Psoas muscle (tissue), 8 donors: ENCODE measurements around the gene KLHL29. TPM values are rescaled to one million over a fixed set of nuclear protein-coding genes. Genes with fewer than 3 reads are reported as not detected.

ENCODE experiments used
- ATAC-seq, 4 donors: fragments of 200-7000 bp; cut with Tn5 transposase; one replicate each; pipeline ENCODE4 v1.9.1; 2020; ENCODE audit warnings: moderate library complexity in 3 of 4, mild to moderate bottlenecking in 2 of 4
- DNase-seq, 2 donors: peaks; one replicate each; pipeline ENCODE4 v3.0.0-alpha.2; 2020
- H3K27ac ChIP-seq: fragments of 200-600 bp; one replicate; pipeline ENCODE4 v1.8.0; 2022
- H3K27me3 ChIP-seq, 3 donors: fragments of 200-600 bp in 1 of 3; one replicate each; pipeline versions ENCODE4 v1.6.1 to v1.8.0; 2013 to 2022; ENCODE audit warnings: low read length in 2 of 3, mild to moderate bottlenecking in 2 of 3, moderate library complexity in 1 of 3; ENCODE audit not compliant: insufficient read depth in 3 of 3
- H3K36me3 ChIP-seq, 2 donors: fragments of 200-600 bp in 1 of 2; one replicate each; pipeline versions ENCODE4 v1.6.1 to v1.8.0; 2013 to 2022; ENCODE audit warnings: low read depth in 1 of 2, mild to moderate bottlenecking in 1 of 2, moderate library complexity in 1 of 2; ENCODE audit not compliant: insufficient read depth in 1 of 2
- H3K4me1 ChIP-seq: fragments of 200-600 bp; one replicate; pipeline ENCODE4 v1.8.0; 2022
- H3K4me3 ChIP-seq: fragments of 200-600 bp; one replicate; pipeline ENCODE4 v1.8.0; 2022; ENCODE audit warnings: mild to moderate bottlenecking
- H3K9me3 ChIP-seq: fragments of 200-600 bp; one replicate; pipeline ENCODE4 v1.8.0; 2022
- CTCF ChIP-seq: fragments of 200-600 bp; IDR thresholded peaks from one replicate; pipeline ENCODE4 v1.8.0; 2022; ENCODE audit warnings: antibody characterized with exemption
- WGBS, 3 donors: extraction: QIAGEN DNeasy Blood & Tissue Kit; methylation state at CpG; one replicate each; pipeline versions ENCODE4 v1.1.6 to v1.1.7; 2013; 5-methylcytosine and 5-hydroxymethylcytosine counted together
- intact Hi-C, 2 donors: fragments of 100-400 bp; cut with DNase I; formaldehyde crosslinking; loops; one replicate each; pipeline versions ENCODE4 v1.11.0 to v1.14.2; 2022
- polyA plus RNA-seq, 3 donors: library from polyadenylated mRNA; stranded (reverse); fragments of 200-250 nt; gene quantifications; one replicate each; pipeline ENCODE4 v1.2.3, GENCODE V29; 2013
- total RNA-seq, 4 donors: library from RNA; stranded (reverse); fragmentation: NEBNext Ultra II Directional in 2 of 4; extraction: Animal tissue kit (Norgen Biotek cat#: 25700) in 2 of 4; gene quantifications; one replicate each; pipeline versions ENCODE4 v1.2.1 to v1.2.4, GENCODE V29; 2021 to 2023
- donor health status: healthy with polysubstance abuse.
- donor health status: DM: no; HTN: no; CAD: no; lungs with moderate emphysema.
- donor health status: Bipolar disorder and iron deficiency.
- donor health status: healthy.
- donor health status: DM: yes; HTN: yes; CAD: no.
- donor health status: DM: no; HTN: no; CAD: no.
- donor health status: DM: no; HTN: no; CAD: no.
- donor health status: DM: yes; HTN: yes; CAD: no.

KLHL29 gene
- total and polyA plus RNA-seq, 7 donors, result 4.4 to 14.1 (median 6.8) TPM

- peaks cover 0 to 32% of the 10 kb centered on the region in 2 donors for H3K36me3 ChIP-seq
- ATAC-seq (no peak), DNase-seq (no peak)
- no peak overlapping the region for H3K4me3 ChIP-seq
- no peak for TF ChIP-seq CTCF
- no peaks in the 10 kb centered on the region for H3K9me3 ChIP-seq
- intact Hi-C loops, result loop anchor here in 1 of 2 donors (5.0 kb wide), 1 partner anchor 123 kb away; no protein-coding TSS in a partner anchor
- H3K4me1 ChIP-seq, result peaks cover 6% of the 10 kb centered on the region
- no peaks in the 10 kb centered on the region for H3K27me3 ChIP-seq
- WGBS, 3 donors, result 88 to 91% (median 88%) methylated on average over 6 of the region's 6 CpGs
- no peak overlapping the region for H3K27ac ChIP-seq
Observed at GRCh38 chr2:23639406-23639982, 254.5 kb downstream of the KLHL29 start.

GRCh38 chr2:23640711-23641110 is 255.7 kb downstream of the KLHL29 start:
- Histone ChIP-seq H3K27ac (no peak overlapping the region), H3K27me3 (no peaks in the 10 kb centered on the region), H3K4me1 (peaks cover 6% of the 10 kb centered on the region), H3K9me3 (no peaks in the 10 kb centered on the region), H3K36me3 (peaks cover 0 to 32% of the 10 kb centered on the region in 2 donors), H3K4me3 (no peak overlapping the region)
- no peak for TF ChIP-seq CTCF
- DNase-seq, result no peak
- ATAC-seq, result no peak
- intact Hi-C loops, result no loop called here
- 96 to 99% (median 98%) methylated on average over 9 of the region's 9 CpGs for WGBS, 3 donors

- no peaks in the 10 kb centered on the region for H3K4me1 ChIP-seq
- no peak overlapping the region for H3K4me3 ChIP-seq
- DNase-seq, result no peak
- H3K36me3 ChIP-seq, result peaks cover 0 to 32% of the 10 kb centered on the region in 2 donors
- no peak overlapping the region for H3K27ac ChIP-seq
- H3K27me3 ChIP-seq, result no peaks in the 10 kb centered on the region
- no peak for TF ChIP-seq CTCF
- intact Hi-C loops, result no loop called here
- H3K9me3 ChIP-seq, result no peaks in the 10 kb centered on the region
- ATAC-seq, result no peak
- WGBS, 3 donors, result 95 to 98% (median 98%) methylated on average over 19 to 24 of the region's 24 CpGs
Observed at GRCh38 chr2:23642516-23642915, 257.5 kb downstream of the KLHL29 start.

- no peak for TF ChIP-seq CTCF
- no peaks in the 10 kb centered on the region for H3K27me3 ChIP-seq
- DNase-seq, result no peak
- intact Hi-C loops, result no loop called here
- ATAC-seq, result no peak
- 48 to 50% (median 49%) methylated on average over 10 of the region's 10 CpGs for WGBS, 3 donors
- H3K36me3 ChIP-seq, result peaks cover 0 to 19% of the 10 kb centered on the region in 2 donors
- no peak overlapping the region for H3K27ac ChIP-seq
- no peaks in the 10 kb centered on the region for H3K9me3 ChIP-seq
- H3K4me1 ChIP-seq, result no peaks in the 10 kb centered on the region
- no peak overlapping the region for H3K4me3 ChIP-seq
Observed at GRCh38 chr2:23645230-23645808, 260.3 kb downstream of the KLHL29 start.
